ENCODE results near the gene CDC42BPA. TPM values are rescaled to one million over a fixed set of nuclear protein-coding genes. Genes with fewer than 3 reads are reported as not detected.

Gene CDC42BPA
- polyA plus RNA-seq, 3 donors: 0.20 to 0.45 (median 0.39) TPM

GRCh38 chr1:227323171-227323966 is 5.1 kb upstream of the CDC42BPA start:
- TF ChIP-seq CTCF (IDR thresholded peaks at IDR 0.05): no peak
- Mint-ChIP-seq H3K27me3 (ENCODE audit: low read depth in 3 of 3) (peaks cover 21 to 42% (median 29%) of the 10 kb centered on the region in 3 donors), H3K9me3 (peaks cover 0 to 9% (median 0%) of the 10 kb centered on the region in 7 donors), H3K27ac (no peak overlapping the region), H3K4me1 (peaks cover 5% of the 10 kb centered on the region), H3K36me3 (peaks cover 0 to 4% of the 10 kb centered on the region in 2 donors), H3K4me3 (no peak overlapping the region)
- Histone ChIP-seq H3K36me3 (replicated peaks in 1 of 2; ENCODE audit: control insufficient read depth in 1 of 2, insufficient read depth in 2 of 2, low read length in 2 of 2) (no peaks in the 10 kb centered on the region), H3K27me3 (ENCODE audit: control insufficient read depth in 2 of 2, insufficient read depth in 2 of 2, low read length in 2 of 2) (peaks cover 22 to 31% of the 10 kb centered on the region in 2 donors), H4K20me1 (ENCODE audit: insufficient read depth, low read length) (no peaks in the 10 kb centered on the region), H3K4me1 (ENCODE audit: control insufficient read depth in 1 of 2, insufficient read depth in 2 of 2, low read length in 2 of 2) (peaks cover 5 to 8% of the 10 kb centered on the region in 2 donors), H3K4me2 (replicated peaks; ENCODE audit: extremely low read depth, low read length, poor library complexity, severe bottlenecking) (no peak overlapping the region), H3K27ac (ENCODE audit: low read depth in 1 of 2, low read length in 2 of 2) (no peak overlapping the region), H3K79me2 (ENCODE audit: insufficient read depth, low read length) (no peaks in the 10 kb centered on the region), H3K9ac (ENCODE audit: insufficient read depth, low read length, poor library complexity, severe bottlenecking) (no peak overlapping the region), H3K4me3 (replicated peaks in 1 of 3; ENCODE audit: low read depth in 2 of 3, low read length in 3 of 3) (no peak overlapping the region), H3K9me3 (replicated peaks in 1 of 2; ENCODE audit: control insufficient read depth in 1 of 2, insufficient read depth in 1 of 2, low read length in 2 of 2) (no peaks in the 10 kb centered on the region), H2AFZ (ENCODE audit: insufficient read depth, low read depth, low read length, poor library complexity, severe bottlenecking) (no peak overlapping the region)
- DNase-seq: no peak
- intact Hi-C loops (cut with micrococcal nuclease): no loop called here
- 93% methylated on average over 7 of the region's 9 CpGs for WGBS (ENCODE audit: insufficient coverage)

- Histone ChIP-seq H3K4me3 (replicated peaks in 1 of 3; ENCODE audit: low read depth in 2 of 3, low read length in 3 of 3) (no peak overlapping the region), H2AFZ (ENCODE audit: insufficient read depth, low read depth, low read length, poor library complexity, severe bottlenecking) (no peak overlapping the region), H3K27ac (ENCODE audit: low read depth in 1 of 2, low read length in 2 of 2) (no peak overlapping the region), H3K79me2 (ENCODE audit: insufficient read depth, low read length) (no peaks in the 10 kb centered on the region), H3K9me3 (replicated peaks in 1 of 2; ENCODE audit: control insufficient read depth in 1 of 2, insufficient read depth in 1 of 2, low read length in 2 of 2) (no peaks in the 10 kb centered on the region), H3K9ac (ENCODE audit: insufficient read depth, low read length, poor library complexity, severe bottlenecking) (no peak overlapping the region), H3K36me3 (replicated peaks in 1 of 2; ENCODE audit: control insufficient read depth in 1 of 2, insufficient read depth in 2 of 2, low read length in 2 of 2) (no peaks in the 10 kb centered on the region), H3K4me2 (replicated peaks; ENCODE audit: extremely low read depth, low read length, poor library complexity, severe bottlenecking) (no peak overlapping the region), H3K4me1 (ENCODE audit: control insufficient read depth in 1 of 2, insufficient read depth in 2 of 2, low read length in 2 of 2) (peaks cover 8 to 11% of the 10 kb centered on the region in 2 donors), H3K27me3 (ENCODE audit: control insufficient read depth in 2 of 2, insufficient read depth in 2 of 2, low read length in 2 of 2) (peaks cover 25 to 38% of the 10 kb centered on the region in 2 donors), H4K20me1 (ENCODE audit: insufficient read depth, low read length) (no peaks in the 10 kb centered on the region)
- Mint-ChIP-seq H3K9me3 (peaks cover 0 to 9% (median 0%) of the 10 kb centered on the region in 7 donors), H3K4me1 (peaks cover 9% of the 10 kb centered on the region), H3K4me3 (peak overlapping the region in 1 of 2 donors; percentile 32), H3K27me3 (ENCODE audit: low read depth in 3 of 3) (peaks cover 27 to 50% (median 32%) of the 10 kb centered on the region in 3 donors), H3K36me3 (peaks cover 0 to 6% of the 10 kb centered on the region in 2 donors), H3K27ac (no peak overlapping the region)
- WGBS (ENCODE audit: insufficient coverage): 92% methylated on average over 2 of the region's 4 CpGs
- DNase-seq: no peak
- TF ChIP-seq CTCF (IDR thresholded peaks at IDR 0.05): no peak
- intact Hi-C loops (cut with micrococcal nuclease): no loop called here
These were observed 4.1 kb upstream of the CDC42BPA start for GRCh38 chr1:227322376-227322775.
